WI38 (cell line): ENCODE results near the gene BAIAP2.

Experiments used
- H3K4me3 ChIP-seq: 2 replicates; pipeline ENCODE4 v1.5.1; 2011; ENCODE audit warnings: low read depth, mild to moderate bottlenecking, control low read depth, low read length
- TF ChIP-seq, protein P1 (sequence below): IDR thresholded peaks from 2 replicates; pipeline ENCODE4 v1.5.1; 2012; ENCODE audit warnings: low read depth, mild to moderate bottlenecking, control low read depth, low read length

BAIAP2 gene

DNA sequence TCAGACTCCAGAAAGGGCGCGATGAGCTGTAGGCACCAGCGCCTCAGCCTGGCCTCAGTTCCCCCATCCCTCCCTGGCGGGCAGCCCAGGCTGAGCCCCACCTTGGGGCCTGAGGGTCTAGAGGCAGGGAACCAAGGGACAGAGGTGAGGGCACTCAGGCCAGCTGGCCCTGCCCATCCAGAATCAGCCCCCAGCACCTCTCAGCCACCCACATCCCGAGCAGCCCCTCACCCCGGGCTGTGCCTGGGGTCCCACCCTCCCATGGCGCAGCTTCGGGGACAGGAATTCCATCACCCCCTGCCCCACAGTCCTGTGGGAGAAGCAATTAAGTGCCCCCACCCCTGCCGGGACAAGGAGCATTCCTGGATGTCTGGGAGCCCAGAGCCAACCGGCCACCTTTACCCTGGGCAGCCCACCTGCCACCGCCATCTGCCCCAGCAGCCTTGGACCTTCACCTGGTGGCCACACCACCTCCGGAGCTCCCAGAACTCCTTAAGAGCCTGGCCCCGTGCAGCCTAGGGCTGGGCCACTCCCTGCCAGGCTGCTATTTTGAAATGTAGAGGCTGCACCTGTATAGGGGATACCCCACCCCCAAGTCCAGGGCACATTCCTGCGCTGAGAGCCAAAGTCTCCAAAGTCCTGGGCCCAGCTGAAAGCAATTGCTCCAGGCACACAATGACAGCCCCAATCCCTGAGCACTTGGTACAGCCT, 96.7 kb downstream of the BAIAP2 start:
- TF ChIP-seq, protein P1, sequence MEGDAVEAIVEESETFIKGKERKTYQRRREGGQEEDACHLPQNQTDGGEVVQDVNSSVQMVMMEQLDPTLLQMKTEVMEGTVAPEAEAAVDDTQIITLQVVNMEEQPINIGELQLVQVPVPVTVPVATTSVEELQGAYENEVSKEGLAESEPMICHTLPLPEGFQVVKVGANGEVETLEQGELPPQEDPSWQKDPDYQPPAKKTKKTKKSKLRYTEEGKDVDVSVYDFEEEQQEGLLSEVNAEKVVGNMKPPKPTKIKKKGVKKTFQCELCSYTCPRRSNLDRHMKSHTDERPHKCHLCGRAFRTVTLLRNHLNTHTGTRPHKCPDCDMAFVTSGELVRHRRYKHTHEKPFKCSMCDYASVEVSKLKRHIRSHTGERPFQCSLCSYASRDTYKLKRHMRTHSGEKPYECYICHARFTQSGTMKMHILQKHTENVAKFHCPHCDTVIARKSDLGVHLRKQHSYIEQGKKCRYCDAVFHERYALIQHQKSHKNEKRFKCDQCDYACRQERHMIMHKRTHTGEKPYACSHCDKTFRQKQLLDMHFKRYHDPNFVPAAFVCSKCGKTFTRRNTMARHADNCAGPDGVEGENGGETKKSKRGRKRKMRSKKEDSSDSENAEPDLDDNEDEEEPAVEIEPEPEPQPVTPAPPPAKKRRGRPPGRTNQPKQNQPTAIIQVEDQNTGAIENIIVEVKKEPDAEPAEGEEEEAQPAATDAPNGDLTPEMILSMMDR, result no peak
- H3K4me3 ChIP-seq, result no peak overlapping the region

DNA sequence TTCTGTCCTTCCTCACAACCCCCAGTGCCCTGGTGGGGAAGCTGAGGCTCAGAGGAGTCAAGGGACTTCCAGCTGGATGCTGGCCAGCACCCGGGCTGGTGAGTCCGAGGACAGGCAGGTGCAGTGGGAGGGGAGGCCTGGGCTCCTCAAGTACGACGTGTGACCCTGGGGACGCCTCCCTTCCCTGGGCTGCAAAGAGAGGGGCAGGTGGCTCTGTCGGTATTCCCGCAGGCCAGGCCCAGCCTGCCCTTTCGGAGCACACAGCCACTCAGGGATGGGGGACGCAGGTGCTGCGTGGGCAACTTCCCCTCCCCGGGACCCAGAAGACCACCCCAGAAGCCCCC, 97.2 kb downstream of the BAIAP2 start:
- TF ChIP-seq, protein P1, result no peak
- no peak overlapping the region for H3K4me3 ChIP-seq

DNA sequence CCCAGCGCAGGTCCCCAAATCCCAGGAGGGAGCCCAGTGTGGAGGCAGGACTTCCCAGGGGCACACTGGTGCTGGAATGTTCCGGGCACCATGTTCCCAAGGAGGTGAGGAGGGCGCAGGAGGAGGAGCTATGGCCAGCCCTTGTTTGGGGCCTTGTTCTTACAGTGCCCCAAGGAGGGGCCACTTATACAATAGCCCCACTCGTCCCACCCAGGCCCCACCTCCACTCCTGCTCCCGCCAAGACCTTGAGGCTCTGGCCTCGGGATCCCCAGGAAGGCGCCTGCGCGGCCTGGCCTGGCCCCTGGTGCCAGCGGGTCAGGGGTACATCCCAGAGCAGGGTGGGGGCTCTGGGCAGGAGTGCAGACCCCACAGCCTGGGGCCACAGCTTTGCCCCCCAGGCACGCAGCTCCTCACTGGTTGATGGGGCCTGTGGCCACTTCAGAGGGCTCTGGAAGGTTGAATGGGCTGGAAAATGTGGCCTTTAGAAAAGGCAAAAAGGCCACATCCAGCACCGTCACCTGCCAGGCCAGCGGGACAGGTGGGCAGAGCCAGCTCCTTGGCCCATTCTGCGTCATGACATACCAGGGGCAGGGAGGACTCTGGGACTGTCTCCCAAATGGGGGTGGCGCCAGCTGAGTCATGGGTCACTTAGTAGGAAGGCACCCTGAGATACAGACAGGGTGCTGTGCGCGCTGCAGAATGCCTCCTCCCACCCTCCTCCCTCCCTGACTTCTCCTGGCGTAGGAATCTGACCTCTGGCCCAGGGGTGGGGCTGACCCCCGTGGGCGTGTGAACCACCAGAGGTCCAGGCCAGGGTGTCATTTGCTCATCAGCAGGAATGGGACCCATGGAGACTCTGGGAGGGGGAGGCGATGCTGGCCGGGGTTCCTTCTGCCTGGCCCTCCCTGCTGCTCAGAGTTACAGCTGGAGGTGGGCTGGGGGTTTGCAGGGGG, 98.1 kb downstream of the BAIAP2 start:
- no peak overlapping the region for H3K4me3 ChIP-seq
- TF ChIP-seq, protein P1, result no peak

DNA sequence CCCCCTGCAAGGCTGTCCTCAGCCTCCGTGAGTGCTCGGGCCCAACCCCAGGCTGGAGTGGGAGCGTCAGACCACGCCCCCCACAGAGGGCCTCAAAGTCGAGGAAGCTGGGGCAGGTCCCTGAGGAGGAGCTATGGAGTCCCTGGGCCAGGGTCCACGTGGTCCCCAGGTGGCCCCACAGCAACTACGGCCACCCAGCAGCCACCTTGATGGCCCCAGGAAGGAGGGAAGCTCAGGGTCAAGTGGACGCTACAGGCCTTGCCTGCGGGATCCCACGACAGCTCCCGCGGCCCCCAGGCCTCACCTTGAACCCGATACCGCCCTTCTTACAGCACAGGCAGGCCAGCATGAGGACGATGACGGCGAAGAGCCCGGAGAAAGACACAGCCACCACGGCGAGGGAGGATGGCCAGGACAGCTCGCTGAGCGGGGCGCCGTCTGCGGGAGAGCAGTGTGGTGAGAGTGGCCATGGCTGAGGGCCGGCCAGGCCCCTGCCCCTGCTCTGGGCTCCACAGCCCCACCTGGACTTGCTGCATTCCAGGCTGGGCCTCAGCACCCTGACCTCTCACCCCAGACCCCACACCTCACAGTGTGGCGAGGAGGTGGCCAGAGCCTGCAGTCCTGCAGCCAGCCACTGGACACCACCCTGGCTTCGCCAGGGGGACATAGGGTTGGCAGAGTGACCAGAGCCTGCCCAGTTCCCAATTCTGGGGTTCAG, 99.3 kb downstream of the BAIAP2 start:
- no peak overlapping the region for H3K4me3 ChIP-seq
- TF ChIP-seq, protein P1, result no peak

DNA sequence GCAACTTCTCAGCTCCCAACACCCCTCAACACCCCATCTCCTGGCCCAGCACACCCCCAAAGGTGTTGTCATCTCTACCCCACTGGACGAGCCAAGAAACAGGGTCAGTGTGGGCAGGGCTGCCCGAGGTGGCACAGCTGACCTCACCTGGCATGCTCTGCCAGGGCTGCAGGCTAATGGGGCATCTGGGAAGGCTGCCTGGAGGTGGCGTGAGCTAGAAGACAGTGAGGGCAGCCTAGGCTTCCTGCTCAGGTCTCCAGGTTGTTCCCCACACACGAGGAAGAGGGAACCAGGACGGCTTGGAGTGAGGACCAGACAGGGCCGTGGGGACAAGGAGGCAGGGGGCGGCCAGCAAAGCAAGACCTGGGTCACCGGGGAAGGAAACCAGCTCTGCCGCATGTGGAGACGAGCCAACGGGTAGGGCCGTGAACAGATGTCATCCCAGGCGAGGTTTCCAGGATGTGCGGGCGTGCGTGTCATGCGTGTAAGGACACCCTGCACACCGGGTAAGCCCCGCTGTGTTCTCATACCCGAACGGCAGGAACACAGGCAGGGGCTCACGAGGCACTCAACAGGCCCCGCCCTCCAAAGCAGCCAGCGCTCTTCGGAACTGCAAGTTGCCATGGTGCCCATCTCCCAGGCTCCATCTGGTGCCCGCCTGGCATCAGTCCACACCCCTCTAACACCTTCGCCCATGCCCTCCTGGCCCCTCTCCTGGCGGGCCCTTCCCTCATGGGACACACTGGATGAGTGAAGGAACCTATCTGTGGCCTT, 100.7 kb downstream of the BAIAP2 start:
- H3K4me3 ChIP-seq, result no peak overlapping the region
- TF ChIP-seq, protein P1, result no peak

DNA sequence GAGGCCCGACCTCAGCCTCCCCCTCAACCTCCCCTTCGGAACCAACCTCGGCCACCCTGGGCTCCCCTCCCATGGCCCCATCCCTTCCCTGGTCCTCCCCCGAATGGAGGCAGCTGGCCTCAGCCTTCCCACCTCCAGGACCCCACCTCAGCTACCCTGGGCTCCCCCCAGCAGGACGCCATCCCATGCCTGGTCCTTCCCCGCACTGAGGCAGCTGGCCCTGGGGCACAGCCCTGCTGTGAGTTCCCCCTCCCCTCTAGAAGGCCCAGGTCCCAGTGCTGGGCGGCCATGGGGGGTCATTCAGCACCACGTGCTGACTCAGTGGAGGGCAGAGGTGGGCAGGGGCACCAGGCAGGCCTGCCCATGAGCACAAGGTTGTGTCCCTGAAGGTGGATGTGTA, 101.4 kb downstream of the BAIAP2 start:
- TF ChIP-seq, protein P1, result no peak
- no peak overlapping the region for H3K4me3 ChIP-seq
